GM20000 (cell line): ENCODE data around the gene CFAP61.

Experiments
- DNase-seq: peaks from one replicate; pipeline ENCODE4 v3.0.0; 2012; ENCODE audit warnings: low spot score
- TF ChIP-seq, protein P1 (sequence below): IDR thresholded peaks from 2 replicates; pipeline ENCODE4 v1.5.1; 2012; ENCODE audit warnings: mild to moderate bottlenecking, control low read depth; ENCODE audit errors: extremely low read depth, missing control alignments

Gene CFAP61

DNA sequence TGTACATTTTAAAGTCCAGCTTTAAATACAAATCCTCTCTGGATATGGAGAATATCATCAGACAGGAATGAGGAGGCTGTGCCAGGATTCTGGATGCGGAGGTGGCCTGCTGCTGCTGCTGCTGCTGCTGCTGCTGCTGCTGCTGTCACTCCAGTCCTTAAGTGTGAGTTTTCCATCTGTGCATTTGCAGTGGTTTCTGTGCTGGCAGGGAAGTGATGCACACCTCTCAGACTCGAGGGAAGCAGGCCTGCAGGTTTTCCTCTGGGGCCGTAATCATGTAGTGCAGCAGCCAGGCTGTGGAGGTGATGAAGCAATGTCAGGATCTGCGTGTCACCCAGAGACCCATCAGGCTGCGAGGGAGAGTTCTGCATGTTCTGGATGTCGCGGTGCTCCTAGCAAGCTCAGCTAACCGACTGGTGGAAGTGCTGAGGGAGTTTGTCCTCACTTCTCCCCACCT lies 32.0 kb downstream of the CFAP61 start:
- TF ChIP-seq, protein P1, sequence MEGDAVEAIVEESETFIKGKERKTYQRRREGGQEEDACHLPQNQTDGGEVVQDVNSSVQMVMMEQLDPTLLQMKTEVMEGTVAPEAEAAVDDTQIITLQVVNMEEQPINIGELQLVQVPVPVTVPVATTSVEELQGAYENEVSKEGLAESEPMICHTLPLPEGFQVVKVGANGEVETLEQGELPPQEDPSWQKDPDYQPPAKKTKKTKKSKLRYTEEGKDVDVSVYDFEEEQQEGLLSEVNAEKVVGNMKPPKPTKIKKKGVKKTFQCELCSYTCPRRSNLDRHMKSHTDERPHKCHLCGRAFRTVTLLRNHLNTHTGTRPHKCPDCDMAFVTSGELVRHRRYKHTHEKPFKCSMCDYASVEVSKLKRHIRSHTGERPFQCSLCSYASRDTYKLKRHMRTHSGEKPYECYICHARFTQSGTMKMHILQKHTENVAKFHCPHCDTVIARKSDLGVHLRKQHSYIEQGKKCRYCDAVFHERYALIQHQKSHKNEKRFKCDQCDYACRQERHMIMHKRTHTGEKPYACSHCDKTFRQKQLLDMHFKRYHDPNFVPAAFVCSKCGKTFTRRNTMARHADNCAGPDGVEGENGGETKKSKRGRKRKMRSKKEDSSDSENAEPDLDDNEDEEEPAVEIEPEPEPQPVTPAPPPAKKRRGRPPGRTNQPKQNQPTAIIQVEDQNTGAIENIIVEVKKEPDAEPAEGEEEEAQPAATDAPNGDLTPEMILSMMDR = no peak
- DNase-seq = no peak

GRCh38 chr20:20085071-20085470 lies 32.7 kb downstream of the CFAP61 start:
- no peak for DNase-seq
- TF ChIP-seq, protein P1 = no peak

DNA sequence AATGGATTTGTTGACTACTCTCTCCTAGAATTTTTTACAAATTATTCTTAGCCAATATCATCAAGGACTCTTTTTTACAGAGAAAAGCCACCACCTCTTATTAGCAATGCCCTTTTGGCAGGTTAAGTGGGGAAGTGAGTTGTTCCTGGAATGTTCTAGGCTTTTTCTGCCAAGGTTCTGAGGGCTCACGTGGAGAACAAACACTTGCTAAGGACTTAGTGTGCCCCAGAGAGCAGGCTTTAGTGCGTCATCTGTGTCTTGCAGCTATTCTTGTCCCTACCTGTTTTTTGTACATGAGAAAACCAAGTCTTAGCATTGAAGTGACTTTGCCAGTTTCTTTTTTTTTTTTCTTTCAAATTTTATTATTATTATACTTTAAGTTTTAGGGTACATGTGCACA lies 33.5 kb downstream of the CFAP61 start:
- DNase-seq = no peak
- TF ChIP-seq, protein P1 = no peak

GRCh38 chr20:20089018-20089417 lies 36.7 kb downstream of the CFAP61 start:
- DNase-seq = no peak
- TF ChIP-seq, protein P1 = no peak

- DNase-seq = no peak
- TF ChIP-seq, protein P1 = no peak
Measured at GRCh38 chr20:20089939-20090338, 37.6 kb downstream of the CFAP61 start.

DNA sequence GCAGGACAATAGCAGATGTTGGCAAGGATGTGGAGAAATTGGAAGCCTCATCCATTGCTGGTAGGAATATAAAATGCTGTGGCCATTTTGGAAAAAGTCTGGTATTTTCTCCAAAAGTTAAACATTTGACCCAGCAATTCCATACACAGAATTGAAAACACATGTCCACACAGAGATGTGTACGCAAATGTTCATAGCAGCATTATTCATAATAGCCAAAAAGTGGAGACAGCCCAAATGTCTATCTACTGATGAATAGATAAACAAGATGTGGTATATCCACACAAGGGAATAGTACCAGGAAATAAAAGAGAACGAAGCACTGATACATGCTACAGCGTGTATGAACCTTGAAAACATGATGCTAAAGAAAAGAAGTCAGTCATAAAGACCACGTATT lies 40.5 kb downstream of the CFAP61 start:
- TF ChIP-seq, protein P1 = no peak
- DNase-seq = no peak

- TF ChIP-seq, protein P1 = no peak
- no peak for DNase-seq
Measured at GRCh38 chr20:20094410-20094809, 42.1 kb downstream of the CFAP61 start.
